EL (cell line): ENCODE data around the gene CYP46A1.
"Not testable (repeated sequence)": the region's sequence is repeated elsewhere in the genome, so short reads cannot be mapped to it uniquely, and the experiment has no call there.

Experiments used
- DNase-seq: peaks from one replicate; pipeline ENCODE4 v3.0.0-alpha.2; 2016

The CYP46A1 gene

GRCh38 chr14:99658218-99658845 lies 25.8 kb upstream of the CYP46A1 start:
- no peak for DNase-seq

GRCh38 chr14:99659333-99659741 lies 24.8 kb upstream of the CYP46A1 start:
- no peak for DNase-seq

GRCh38 chr14:99660006-99660566 lies 24.0 kb upstream of the CYP46A1 start:
- DNase-seq = no peak

- no peak for DNase-seq
These were observed 23.3 kb upstream of the CYP46A1 start for GRCh38 chr14:99660794-99661193.

- not testable (repeated sequence) for DNase-seq
These were observed 22.9 kb upstream of the CYP46A1 start for GRCh38 chr14:99661206-99661605.

- no peak for DNase-seq
These were observed 21.3 kb upstream of the CYP46A1 start for GRCh38 chr14:99662846-99663245.

GRCh38 chr14:99663386-99664057 lies 20.6 kb upstream of the CYP46A1 start:
- no peak for DNase-seq

- DNase-seq = no peak
These were observed 19.8 kb upstream of the CYP46A1 start for GRCh38 chr14:99664058-99664936.

- no peak for DNase-seq
These were observed 19.2 kb upstream of the CYP46A1 start for GRCh38 chr14:99664937-99665273.

GRCh38 chr14:99666533-99666932 lies 17.6 kb upstream of the CYP46A1 start:
- no peak for DNase-seq

GRCh38 chr14:99667045-99667444 lies 17.1 kb upstream of the CYP46A1 start:
- DNase-seq = no peak

- DNase-seq = no peak
These were observed 16.3 kb upstream of the CYP46A1 start for GRCh38 chr14:99667821-99668220.

- DNase-seq = no peak
These were observed 15.5 kb upstream of the CYP46A1 start for GRCh38 chr14:99668307-99669295.

GRCh38 chr14:99670361-99671234 lies 13.5 kb upstream of the CYP46A1 start:
- DNase-seq = no peak

- DNase-seq = no peak
These were observed 12.6 kb upstream of the CYP46A1 start for GRCh38 chr14:99671235-99672224.

- DNase-seq = no peak
These were observed 11.4 kb upstream of the CYP46A1 start for GRCh38 chr14:99672506-99673304.

- DNase-seq = no peak
These were observed 10.6 kb upstream of the CYP46A1 start for GRCh38 chr14:99673305-99674063.

- no peak for DNase-seq
These were observed 9.9 kb upstream of the CYP46A1 start for GRCh38 chr14:99674064-99674650.
